GM21528 (cell line): ENCODE data around the gene GPATCH1.
"Not testable (repeated sequence)": the region's sequence is repeated elsewhere in the genome, so short reads cannot be mapped to it uniquely, and the experiment has no call there.

Experiments
- ATAC-seq: cut with Tn5 transposase; IDR thresholded peaks from one replicate; pipeline ENCODE4 v1.9.1; 2021; ENCODE audit warnings: mild to moderate bottlenecking, moderate library complexity; ENCODE audit not compliant: unreplicated experiment, low FRiP score

The GPATCH1 gene

GRCh38 chr19:33156334-33156733, 75.4 kb downstream of the GPATCH1 start:
- ATAC-seq: no peak

- ATAC-seq: no peak
Measured at GRCh38 chr19:33157906-33158305, 76.9 kb downstream of the GPATCH1 start.

- no peak for ATAC-seq
Measured at GRCh38 chr19:33158365-33158764, 77.4 kb downstream of the GPATCH1 start.

DNA sequence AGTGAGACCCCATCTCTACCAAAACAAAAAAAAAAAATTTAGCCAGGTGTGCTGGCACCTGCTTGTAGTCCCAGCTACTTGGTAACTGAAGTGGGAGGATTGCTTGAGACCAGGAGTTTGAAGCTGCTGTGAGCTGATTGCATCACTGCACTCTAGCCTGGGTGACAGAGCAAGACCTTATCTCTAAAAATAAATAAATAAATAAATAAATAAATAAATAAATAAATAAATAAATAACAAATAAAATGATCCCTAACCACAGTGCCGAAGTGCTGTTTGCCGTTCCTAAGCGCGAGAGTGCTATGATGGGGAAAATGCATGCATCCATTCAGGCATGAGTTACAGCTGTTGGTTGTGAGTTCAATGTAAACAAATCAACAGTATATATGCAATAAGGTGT, 78.2 kb downstream of the GPATCH1 start:
- ATAC-seq: no peak

DNA sequence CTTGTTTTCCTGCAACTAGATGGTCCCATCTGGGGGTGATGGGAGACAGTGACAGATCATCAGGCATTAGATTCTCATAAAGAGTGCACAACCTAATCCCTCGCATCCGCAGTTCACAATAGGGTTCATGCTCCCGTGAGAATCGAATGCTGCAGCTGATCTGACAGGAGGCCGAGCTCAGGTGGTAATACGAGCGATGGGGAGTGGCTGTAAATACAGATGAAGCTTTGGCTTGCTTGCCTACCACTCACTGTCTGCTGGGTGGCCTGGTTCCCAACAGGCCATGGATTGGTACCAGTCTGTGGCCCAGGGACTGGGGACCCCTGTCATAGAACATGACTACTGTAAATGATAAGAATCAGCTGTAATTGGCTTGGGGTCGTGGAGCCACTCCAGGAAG, 78.9 kb downstream of the GPATCH1 start:
- ATAC-seq: no peak

DNA sequence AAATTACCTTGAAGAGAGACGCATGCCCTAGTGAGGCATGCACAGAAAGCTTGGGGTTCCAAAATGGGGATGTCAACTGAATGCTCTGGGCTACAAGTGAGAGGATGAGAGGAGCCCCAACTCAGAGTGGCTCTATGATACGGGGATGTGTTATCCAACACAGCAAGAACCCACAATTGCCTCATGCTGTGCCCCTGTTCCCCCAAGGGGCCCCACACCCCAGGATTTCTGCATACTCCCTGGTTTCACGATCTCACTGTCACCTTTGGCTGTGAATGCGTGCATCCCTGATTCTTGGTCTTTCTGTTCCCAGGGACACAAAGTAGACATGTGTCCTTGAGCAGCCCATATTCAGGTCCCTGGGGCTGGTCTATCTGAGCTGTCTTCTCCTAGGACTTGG, 80.2 kb downstream of the GPATCH1 start:
- no peak for ATAC-seq

DNA sequence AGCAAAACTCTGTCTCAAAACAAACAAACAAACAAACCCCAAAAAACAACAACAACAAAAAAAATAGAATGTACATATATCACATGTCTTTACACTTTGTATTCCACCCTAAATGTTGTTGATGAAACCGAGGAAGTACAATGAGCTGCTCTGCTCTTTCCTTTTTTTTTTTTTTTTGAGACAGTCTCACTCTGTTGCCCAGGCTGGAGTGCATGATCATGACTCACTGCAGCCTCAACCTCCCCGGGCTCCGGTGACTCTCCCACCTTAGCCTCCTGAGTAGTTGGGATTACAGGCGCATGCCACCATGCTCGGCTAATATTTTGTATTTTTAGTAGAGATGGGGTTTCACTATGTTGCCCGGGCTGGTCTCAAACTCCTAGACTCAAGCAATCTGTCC, 82.5 kb downstream of the GPATCH1 start:
- no peak for ATAC-seq

GRCh38 chr19:33166037-33166436, 85.1 kb downstream of the GPATCH1 start:
- not testable (repeated sequence) for ATAC-seq

DNA sequence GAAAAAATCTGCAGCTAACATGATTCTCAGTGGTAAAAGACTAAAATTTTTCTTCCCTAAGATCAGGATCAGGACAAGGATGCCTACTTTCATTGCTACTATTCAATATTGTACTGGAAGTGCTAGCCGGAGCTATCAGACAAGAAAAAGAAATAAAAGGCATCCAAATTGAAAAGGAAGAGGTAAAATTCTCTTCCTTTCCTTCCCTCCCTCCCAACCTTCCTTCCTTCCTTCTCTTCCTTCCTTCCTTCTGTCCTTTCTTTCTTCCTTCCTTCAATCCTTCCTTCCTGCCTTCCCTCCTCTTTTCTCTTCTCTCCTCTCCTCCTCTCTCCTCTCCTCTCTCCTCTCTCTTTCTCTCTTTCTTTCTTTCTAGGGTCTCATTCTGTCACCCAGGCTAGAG, 86.5 kb downstream of the GPATCH1 start:
- no peak for ATAC-seq

- ATAC-seq: no peak
Measured at GRCh38 chr19:33168528-33168927, 87.5 kb downstream of the GPATCH1 start.

DNA sequence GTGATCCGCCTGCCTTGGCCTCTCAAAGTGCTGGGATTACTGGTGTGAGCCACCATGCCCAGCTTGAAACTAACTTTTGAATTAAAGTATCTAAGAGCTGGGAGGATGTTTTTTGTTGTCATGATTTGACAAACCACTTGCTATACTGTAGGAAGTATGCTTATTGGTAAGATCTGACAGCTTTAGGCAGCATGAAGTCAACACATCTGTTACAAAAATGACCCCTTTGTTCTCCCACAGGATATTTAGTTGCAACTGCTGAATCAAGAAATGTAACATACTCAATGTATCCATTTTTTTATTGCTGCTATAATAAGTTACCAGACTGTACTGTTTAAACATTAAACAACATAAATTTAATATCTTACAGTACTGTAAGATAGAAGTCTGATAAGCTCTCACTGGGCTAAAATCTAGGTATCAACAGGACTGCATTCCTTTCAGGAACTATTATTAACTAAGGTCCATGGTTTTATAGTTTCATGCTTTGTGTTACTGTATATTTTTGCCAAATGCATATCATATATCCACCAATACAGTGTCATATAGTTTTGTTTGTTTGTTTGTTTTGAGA, 90.3 kb downstream of the GPATCH1 start:
- no peak for ATAC-seq

GRCh38 chr19:33171916-33172359, 91.0 kb downstream of the GPATCH1 start:
- no peak for ATAC-seq

DNA sequence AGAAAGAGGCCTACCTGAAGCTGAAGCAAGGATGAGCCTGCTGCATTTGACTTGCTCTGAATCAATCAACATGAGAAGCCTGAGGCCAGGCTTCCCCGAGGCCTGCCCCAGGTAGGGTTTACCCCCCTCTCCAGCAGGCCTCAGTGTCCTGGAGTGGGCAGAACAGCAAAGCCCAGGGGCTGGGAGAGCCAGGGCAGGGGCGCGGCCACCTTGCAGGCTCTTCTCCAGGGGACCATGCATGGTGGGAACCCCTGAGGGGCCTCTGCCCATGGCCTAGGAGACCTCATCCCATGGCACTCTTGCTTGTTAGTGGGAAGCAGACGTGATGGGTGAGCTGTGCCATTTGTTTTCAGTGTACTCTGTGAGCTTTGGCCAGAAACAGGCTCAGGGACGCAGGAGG, 93.2 kb downstream of the GPATCH1 start:
- no peak for ATAC-seq

- no peak for ATAC-seq
Measured at GRCh38 chr19:33175156-33175782, 94.3 kb downstream of the GPATCH1 start.

DNA sequence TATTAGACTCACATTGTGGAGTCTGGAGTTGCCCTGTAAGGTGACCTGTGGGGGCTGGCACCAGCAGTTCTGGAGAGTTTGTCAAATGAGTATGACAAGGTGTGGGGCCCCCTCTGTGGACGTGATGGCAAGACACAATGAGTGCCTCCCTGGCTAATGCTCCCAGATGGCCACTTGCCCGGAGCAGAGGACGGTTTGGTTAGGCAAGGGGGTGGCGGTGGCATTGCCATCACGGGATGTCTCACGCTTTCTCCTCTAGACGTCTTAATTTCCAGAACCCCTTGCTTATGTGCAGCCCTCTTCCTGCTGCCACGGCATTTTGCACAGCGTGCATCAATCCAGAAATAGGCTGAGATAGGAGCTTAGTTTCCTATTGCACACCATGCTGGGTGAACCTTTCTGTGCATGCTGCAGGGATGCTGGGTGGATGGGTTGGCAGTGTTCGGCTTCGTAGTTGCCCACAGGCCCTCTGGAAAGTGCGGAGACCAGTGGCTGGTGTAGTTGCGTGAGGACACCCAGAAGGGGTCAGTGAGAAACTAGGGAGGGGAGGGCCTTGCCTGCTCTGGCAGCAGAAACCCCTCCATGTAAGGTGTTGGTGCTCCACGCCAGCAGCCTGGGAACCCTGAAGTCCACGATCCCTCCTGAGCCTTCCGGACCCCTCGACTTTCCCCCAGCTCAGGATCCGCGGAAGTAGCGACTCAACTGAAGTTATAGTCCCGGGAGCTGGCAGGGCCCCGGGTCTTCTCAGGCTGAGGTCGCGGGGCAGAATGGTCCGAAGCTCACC, 95.1 kb downstream of the GPATCH1 start:
- ATAC-seq: peak; percentile 0

- ATAC-seq: peak; percentile 78
Measured at GRCh38 chr19:33176670-33177416, 95.9 kb downstream of the GPATCH1 start.

GRCh38 chr19:33177417-33177979, 96.5 kb downstream of the GPATCH1 start:
- ATAC-seq: peak; percentile 28
